ENCODE data around the gene TTC3.

TTC3 gene

DNA sequence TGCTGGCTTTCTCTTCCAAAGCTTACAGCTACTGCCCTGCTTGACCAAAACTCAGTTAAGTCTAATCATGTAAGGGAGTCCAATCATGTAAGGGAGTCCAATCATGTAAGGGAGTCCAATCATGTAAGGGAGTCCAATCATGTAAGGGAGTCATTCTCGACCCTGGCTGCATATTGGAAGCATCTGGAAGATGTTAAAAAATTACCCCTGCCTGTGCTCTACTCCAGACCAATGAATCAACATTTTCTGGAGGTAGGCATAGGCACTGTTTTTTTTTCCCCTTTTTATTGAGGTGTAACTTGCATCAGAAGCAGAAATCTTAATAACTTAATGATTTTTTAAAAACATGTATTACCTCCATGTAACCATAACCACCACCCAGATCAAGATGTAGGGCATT is 9.6 kb upstream of the TTC3 start:
- no peak for DNase-seq

- no peak for DNase-seq
These were observed 8.2 kb upstream of the TTC3 start for GRCh38 chr21:37064841-37065240.

DNA sequence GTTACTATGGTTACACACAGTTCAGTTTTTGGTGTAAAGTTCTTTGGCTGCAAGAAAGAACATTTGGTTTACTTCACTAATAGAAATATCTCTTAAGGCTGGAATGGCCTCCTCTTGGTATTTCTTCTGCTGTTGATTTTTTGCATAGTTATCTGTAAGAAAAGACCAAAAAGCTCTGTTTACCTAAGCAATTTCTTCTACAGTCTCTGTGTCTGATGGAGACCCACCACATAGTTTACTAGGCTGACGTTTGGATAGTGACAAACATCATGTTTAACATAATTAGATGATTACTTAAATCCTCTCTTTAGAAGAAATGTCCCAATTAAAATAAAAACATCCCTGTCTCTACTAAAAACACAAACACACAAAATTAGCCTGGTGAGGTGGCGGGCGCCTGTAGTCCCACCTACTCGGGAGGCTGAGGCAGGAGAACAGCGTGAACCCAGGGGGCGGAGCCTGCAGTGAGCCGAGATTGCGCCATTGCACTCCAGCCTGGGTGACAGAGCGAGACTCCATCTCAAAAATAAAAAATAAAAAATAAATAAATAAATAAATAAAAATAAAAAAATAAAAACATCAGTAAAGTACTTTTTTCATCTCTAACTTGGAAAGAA is 7.4 kb upstream of the TTC3 start:
- DNase-seq, result no peak

- DNase-seq, result no peak
These were observed 1.3 kb upstream of the TTC3 start for GRCh38 chr21:37071561-37072273.

DNA sequence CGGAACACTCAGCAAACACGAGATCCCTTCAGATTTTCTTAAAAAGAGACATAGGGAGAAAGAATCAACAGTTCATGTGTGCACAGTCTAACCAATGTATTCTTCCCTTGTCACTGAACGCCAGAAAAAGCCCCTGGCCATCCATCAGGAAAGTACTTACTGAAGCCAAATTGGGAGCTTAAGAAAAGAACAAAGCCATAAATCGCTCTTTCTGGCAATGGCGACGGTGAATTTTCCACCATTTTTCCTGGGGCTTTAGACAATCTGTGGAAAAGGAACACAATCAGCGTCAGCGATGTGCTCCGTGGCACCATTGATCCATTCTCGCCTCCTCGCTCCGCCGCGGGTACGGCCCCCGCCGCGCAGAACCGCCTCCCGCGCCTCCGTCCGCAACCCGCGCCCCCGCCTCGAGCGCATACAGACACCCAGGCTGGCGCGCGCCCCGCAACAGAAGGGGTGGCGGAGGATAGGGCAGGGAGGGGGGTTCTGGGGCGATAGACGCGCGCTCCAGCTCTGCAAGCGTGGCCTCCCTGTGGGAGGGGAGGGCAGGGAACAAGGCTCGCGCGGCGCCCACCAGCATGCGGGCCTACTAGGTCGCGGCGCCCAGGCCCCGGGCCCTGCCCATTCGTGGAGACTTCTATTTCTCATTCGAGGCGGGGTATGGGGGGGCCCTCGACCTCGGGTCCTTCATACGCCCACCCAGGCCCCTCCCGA is 623 bp upstream of the TTC3 start:
- peak; percentile 63 for DNase-seq

DNA sequence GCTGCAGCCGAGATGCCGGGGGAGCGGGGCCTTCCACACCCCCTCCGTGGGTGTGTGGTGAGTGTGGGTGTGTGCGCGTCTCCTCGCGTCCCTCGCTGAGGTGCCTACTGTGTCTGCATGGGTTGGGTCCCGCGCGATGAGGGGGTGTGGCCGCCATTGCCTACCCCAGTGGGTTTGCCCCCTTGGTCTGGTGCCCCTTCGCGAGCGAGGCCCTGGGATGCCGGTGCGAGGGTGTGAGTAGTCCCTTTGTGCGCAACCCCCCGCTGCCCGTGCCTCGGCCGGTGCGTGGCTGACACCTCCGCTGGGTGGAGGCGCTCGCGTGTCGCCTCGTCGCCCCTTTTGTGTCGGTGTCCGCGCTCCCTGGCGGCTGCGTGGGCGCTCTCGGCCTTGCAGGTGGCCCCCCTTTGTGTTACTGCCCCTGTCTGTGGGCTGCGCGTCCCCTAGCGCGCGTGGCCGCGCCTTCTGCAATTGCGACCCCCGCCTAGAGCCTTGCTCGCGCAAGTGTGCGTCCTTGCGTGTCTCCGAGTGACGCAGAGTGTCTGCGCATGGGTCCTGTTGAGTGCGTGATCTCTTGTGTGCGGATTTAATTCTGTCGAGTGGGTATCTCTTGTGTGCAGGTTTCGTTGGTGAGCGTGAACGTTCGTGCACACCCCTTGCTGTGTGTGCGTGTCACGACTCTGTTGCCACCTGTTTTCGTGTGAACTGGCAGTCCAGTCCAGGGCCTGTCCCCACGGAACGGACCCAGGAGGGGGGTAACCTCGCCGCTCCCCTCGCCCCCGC is 553 bp downstream of the TTC3 start:
- peak; percentile 48 to 49 for DNase-seq

- DNase-seq, result no peak
These were observed 1.1 kb downstream of the TTC3 start for GRCh38 chr21:37074197-37074510.

GRCh38 chr21:37074546-37074945 is 1.5 kb downstream of the TTC3 start:
- no peak for DNase-seq

DNA sequence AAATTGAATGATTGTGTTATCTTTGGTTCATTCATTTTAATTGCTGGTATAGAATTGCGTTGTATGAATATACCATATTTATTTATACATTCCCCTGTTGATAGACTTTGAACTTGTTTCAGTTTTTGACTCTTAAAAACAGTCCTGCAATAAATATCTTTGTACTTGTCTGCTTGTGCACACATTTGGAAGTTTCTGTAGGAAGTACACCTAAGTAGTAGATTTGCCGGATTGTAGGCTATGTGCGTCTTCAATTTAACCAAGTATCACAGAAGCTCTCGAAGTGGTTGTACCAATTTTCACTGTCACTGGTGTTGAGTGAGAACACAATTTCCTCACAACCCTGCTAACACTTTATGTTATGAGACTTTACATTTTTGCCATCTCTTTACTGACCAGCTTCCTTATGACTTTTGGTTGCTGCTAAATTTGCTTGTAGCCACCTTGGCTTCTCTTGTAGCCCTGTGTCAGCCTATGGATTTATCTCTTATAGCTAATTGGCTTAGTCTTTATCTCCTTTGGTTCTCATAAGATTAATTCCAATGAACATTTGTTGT is 2.2 kb downstream of the TTC3 start:
- no peak for DNase-seq

- DNase-seq, result no peak
These were observed 3.2 kb downstream of the TTC3 start for GRCh38 chr21:37076087-37076850.

DNA sequence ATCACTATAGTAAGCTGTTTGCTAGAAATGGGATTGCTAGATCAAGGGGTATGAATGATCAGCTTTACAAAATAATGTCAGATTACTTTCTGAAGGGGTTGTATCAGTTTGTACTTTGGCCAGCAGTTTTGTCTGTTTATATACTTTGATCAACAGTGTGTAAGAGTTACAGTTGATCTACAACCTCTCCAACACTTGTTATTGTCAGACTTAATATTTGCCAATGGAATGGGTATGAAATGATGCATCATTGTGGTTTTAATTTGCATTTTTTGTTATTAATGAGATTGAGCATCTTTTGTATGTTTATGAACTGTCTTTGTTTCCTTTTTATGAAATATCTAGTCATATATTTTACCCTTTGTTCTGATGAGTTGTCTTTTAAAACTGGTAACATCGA is 4.3 kb downstream of the TTC3 start:
- no peak for DNase-seq

DNA sequence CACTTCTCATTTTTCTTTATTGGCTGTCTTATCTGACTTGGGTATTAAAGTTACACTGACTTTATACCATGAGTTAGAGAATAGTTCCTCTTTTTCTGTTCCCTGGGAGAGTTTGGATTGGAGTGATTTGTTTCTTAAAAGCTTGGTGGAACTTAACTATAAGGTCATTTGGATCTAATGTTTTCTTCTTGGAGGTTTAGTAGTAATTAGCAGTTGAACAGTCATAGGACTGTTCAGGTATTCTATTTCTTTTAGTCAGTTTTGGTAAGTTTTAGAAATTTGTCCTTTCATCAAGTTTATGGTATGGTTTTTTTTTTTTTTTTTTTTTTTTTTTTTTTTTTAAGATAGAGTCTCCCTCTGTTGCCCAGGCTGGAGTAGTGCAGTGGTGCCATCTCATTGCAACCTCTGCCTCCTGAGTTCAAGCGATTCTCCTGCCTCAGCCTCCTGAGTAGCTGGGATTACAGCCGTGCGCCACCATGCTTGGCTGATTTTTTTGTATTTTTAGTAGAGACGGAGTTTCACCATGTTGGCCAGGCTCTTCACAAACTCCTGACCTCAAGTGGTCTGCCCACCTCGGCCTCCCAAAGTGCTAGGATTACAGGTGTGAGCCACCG is 6.3 kb downstream of the TTC3 start:
- no peak for DNase-seq

GRCh38 chr21:37082375-37082774 is 9.3 kb downstream of the TTC3 start:
- DNase-seq, result no peak

GRCh38 chr21:37082856-37083528 is 9.9 kb downstream of the TTC3 start:
- no peak for DNase-seq

DNA sequence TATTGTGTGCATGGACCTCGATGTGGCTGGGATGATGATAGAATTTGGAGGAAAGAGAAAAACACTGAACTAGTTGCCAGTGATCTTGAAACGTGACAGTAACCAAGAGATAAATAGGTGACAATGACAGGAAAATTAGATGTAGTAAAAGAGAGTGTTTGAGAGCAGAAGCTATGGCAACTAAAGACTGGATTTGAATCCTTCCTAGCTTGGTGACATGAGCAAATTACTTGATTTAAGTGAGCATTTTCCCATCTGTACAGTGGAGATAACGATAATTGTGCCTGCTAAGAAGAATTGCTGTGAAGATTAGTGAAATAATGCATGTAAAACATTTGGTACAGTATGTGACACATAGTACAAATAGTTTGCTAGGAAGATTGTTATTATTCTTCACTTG is 12.7 kb downstream of the TTC3 start:
- DNase-seq, result no peak

DNA sequence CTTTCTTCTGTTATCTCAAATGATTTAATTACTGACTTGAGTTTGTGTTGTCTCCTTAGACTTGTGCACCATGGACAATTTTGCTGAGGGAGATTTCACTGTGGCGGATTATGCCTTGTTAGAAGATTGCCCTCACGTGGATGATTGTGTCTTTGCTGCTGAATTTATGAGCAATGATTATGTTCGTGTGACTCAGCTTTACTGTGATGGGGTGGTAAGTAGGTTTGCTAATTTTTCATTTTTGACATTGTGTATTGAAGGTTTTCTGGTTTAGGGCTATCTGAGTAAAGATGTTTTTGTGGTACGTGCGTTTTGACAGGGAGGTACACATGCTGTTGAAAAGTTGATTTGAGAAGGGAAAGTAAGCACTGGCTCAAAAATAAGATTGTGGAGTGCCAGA is 14.1 kb downstream of the TTC3 start:
- no peak for DNase-seq

DNA sequence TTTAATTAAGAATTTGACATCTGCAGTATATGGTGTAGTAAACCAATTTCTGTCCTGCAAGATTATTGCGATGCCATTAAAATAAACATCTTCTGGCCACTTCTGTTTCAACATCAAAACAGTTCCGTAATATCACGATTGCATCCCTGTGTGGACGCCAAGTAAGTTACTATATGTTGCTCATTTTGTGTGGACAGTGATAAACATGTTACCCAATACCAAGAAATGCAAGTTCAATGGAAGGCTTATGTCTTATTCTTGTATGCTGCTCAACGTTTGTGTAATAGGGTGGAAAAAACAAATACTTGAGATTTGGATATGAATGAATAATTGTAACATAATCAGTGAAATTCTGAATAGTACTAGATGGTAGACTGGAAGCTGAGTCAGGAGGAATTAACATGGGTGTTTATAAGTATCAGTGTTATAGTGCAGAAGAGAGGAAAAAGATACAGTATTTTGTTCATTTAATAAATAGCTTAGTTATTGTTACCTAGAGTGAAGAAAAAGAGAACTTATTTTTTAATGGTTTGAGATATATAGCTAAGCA is 15.2 kb downstream of the TTC3 start:
- no peak for DNase-seq

DNA sequence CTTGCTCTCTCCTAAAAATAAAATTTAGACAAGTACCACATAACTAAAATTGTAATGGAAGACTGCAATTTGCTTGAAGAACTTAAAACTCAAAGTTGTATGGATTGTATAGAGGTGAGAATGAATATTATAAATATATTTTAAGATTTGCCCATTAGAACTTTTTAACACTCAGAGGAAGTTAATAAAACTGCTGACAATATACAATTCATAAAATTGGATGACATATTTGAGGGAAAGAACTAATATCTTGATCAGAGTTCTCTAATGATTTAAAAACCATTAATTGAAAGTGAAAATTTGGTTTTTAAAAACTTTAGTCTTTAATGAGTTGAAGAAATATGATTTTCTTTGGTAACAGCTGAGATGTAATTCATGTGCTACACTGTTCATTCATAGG is 20.9 kb downstream of the TTC3 start:
- no peak for DNase-seq

DNA sequence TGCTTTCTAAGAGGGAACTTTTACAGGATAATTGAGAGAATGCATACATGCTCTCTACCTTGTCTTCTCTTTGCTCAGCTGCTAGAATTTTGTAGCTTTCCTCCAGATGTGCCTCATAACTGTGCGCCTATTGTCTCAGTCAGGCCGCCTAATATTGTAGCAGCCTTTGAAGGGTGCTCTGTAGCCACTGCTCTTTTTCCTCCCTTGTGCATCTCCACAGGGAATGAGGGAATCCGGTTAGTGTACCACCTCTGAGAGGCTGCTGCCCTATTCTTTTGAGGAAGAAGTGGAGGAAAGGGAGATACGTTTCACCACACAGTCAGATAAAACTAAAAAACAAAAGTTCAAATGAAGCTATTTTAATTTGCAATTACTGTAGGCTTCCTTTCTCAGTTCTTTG is 22.8 kb downstream of the TTC3 start:
- DNase-seq, result no peak

- DNase-seq, result no peak
These were observed 25.7 kb downstream of the TTC3 start for GRCh38 chr21:37098751-37099150.

GRCh38 chr21:37100316-37100715 is 27.3 kb downstream of the TTC3 start:
- no peak for DNase-seq

Data from activated CD4-positive, alpha-beta T cell treated with anti-CD3 and anti-CD28 coated beads, Interleukin-2, amount 50 U/mL, for 4 hours (primary cell).